HG03432 (cell line): Measurements from ENCODE around the gene ATP1A1.

Source experiments
- ATAC-seq: cut with Tn5 transposase; IDR thresholded peaks from one replicate; pipeline ENCODE4 v1.9.1; 2021; ENCODE audit warnings: mild to moderate bottlenecking, moderate library complexity; ENCODE audit not compliant: unreplicated experiment

The ATP1A1 gene

DNA sequence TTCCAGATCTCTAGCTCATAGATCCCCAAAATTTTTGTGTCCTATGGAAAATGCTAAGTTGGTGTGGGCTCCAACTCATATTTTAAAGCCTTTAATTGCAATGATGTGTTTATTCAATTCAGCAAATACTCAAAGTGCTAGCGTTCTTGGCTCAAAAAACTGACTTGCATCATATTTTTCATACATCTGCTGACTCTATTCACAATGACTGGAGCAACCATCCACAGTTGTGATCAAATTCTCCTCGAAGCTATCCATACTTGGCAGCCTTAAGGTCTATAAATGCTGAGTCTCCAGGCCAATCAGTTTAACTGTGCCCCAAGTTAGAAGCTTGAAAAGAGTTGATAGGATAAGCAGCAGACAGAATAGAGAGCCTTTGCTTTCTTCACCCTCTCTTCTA is 2.9 kb upstream of the ATP1A1 start:
- ATAC-seq: no peak

DNA sequence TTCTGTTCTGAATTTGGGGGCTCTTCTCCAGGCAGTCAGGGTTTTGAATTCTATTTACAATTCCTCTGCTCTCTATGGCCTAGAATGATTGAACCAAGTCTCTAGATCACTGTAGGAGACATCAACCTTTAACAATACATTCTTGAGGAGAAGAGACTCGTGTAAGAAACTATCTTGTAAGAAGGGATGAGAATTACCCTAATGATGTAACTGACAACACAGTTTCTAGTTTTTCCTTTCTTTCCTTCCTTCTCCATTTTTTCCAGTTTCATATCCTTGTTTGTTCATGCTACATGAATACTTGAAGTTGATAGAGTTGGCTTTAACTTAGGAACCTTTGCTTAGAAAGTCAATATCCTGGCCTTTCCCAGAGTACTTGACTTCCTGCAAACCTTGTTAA is 1.3 kb upstream of the ATP1A1 start:
- ATAC-seq: no peak

DNA sequence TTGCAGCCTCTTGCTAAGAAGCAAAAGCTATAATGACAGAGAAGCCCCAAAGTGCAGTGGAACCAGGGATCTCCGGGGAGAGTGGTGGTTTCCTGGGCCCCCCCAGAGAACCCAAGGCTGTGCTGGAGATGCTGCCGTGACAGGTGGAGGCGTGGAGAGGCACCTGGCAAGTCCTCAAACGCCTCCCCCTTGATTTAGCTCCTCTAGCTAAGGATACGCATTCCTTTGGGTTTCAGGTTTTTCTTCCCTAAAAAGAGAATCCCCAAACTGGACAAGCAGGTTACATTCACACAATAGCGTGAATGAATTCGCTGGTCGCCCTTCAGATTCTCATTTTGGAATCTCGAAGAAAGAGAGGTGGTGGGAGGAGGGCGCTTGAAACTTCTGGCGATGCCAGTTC is 853 bp upstream of the ATP1A1 start:
- no peak for ATAC-seq

GRCh38 chr1:116373431-116374352 is 648 bp downstream of the ATP1A1 start:
- peak; percentile 8 for ATAC-seq

DNA sequence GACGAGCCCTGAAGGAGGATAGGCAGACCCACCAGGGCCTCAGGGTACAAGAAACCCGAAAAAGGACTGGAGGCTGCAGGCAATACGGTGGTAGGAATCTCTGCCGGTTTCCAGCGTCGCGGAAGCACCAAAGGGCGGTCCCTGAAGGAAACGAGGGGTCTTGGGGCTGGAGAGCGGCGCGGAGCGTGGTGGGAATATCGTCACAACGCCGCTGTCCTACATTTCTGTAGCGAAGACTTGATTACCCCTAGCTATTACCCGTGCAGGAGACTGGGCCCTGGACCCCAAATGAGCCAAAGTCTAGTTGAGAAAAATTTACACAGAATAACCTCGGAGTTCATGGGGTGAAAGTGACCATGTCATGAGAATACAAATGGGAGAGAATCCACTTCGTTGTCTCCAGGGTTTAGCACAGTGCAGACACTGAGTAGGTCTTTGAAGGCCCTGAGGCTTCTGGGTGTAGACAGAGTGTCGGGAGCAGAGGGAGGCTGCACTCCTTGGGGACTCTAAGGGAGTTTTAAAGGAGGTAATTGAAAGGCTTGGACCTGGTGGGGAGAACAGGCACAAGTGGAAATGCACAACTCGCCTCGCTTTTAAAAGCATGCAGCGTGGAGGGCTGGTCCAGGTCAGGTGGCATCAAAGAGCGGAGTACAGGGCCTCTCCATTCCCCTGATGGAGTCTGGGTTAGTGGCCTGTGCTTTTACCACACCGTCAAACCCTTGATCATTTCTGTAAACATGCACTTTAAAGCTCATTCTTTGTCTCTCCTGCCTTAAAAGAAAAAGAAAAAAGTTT is 1.5 kb downstream of the ATP1A1 start:
- ATAC-seq: no peak

GRCh38 chr1:116375148-116375886 is 2.3 kb downstream of the ATP1A1 start:
- ATAC-seq: no peak

- no peak for ATAC-seq
Measured at GRCh38 chr1:116375887-116376728, 3.1 kb downstream of the ATP1A1 start.

DNA sequence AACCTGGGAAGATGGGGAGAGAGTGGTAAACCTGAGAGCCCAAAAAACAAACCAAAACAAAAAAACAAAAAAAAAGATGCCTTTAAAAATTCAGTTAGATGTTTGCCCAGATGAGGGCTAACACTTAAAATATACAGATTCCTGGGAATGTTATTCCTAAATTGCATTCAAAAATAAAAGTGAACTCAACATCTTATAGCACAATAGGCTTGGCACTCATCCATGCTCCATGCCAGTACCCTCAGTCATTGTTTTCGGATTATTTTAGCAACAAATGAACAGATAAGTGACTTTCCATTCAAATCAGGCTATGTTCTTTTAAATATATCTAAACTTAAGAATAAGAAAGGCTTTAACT is 3.7 kb downstream of the ATP1A1 start:
- ATAC-seq: no peak

DNA sequence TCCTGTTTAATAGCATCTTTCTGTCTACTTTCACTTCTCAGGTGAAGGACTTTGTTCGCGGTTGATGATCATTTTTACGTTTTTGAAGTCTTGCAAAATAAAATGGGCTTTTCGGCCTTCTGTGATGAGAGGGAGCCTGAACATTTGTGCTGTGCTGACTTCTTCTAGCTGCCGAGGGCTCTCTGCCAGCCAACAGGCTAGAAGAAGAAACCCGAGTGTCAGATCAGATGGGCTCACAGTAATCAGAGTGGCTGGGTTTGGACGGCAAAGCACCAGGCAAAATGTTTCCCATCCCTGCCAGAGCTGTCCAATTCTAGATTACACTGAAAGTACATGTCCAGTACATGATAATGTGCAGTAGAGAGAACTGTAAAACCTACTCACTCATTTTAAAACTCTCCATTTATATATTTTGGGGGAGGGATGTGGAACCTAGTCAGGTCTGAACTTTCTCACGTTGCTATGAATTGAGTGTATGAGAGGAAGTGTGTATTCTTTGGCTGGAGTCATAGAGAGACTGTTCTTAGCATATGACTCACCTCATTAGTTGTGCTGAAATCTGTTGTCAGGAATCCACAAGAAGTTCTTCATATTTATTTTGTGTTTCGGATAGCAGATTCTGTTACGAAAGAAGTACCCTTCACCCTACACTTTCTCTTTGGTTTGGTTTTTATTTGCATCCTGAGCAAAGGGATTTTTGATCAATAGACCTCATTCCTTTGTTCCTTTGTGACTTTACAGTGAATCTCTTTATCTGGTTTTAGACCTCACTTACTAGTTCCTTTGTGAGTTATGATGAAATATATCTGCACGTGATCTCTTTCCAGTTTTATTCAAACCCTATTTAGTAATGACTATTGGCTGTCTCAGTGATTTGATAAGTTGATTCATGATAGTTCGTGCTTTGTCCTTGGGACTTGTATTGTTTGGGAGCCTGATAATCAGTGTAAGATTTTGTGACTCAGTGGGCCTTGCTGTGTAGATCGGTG is 4.8 kb downstream of the ATP1A1 start:
- peak; percentile 71 for ATAC-seq

GRCh38 chr1:116379057-116379630 is 6.1 kb downstream of the ATP1A1 start:
- ATAC-seq: no peak

DNA sequence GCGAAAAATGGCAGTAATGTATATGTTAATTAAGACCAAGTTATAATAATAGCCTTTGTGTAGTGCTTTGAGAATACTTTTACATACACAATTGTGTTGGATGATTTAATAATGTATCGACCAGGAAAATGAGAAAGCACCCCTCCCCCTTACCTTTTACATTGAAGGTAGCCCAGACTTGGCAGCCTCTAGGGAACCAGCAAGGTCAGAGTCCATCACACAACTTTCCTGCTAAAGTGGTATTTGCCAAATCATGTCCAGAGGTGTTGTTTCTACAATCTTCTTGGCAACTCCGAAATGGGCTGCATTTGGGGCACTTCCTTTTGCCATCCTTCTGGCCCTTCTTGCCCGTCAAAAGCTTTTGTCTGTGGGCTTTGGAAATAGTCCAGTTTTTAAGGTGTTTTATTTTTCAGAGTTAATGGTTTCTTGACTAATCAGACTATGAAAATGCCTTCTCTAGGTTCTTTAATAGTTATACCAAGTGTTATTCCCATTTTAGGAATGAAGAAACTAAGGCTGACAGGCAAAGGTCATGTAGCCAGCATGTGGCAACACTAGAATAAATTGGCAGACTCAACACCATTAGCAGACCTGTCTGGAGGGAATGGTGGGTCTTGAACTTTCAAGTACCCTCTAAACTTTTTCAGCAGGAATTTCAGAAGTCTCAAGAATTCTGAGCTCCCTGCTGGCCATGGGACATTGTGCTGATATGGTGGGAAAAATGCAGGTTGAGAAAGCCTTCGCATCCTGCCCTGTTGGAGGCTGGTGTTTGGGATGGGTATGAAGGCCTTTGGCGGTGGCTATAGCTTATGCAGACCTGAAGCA is 6.8 kb downstream of the ATP1A1 start:
- no peak for ATAC-seq

GRCh38 chr1:116380499-116381242 is 7.6 kb downstream of the ATP1A1 start:
- no peak for ATAC-seq

DNA sequence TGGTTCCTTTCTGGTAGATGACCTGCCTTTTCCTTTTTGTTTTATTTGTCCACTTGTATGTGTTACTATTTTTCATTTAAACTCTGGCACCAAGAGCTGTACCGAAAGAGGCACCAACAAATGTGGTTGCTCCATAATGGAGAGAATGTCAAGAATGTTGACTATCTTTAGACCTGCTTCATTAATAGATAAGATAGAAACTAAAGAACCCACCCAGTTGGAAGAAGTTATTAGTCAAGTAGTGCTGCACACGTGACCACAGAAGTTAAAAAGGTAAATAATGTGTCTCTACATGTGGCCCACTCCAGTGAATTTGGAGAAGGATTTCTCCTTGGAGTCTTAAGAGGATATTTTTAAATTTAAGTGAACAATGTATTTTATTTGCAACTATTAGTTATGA is 9.3 kb downstream of the ATP1A1 start:
- no peak for ATAC-seq

DNA sequence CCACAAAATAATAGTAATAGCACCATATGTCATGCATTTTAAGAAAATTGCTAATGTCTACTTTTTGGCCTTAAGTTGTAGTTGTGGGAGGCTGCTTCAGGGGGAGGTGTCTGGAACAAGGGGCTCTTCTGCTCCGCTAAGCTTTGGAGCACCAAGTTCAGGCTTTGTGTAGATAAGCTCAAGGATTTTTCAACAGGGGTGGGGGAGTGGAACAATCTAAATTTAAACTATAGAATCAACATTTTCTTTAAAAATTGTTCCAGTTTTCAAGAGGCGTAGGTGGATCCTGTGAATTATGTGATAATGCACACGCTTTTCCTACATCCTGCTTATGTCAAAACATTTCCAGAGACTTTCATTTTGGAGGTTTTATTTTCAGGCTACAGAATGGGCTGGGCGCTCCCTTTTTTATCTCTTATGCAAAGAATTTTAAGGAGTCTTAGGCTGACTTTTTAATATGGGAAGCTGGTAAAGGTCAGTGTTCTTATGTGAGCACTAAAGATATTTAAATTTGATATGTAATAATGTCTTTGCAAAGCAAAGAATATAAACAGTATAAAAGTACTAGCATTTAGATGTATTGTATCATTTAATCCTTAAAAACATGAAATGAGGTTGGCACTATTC is 9.9 kb downstream of the ATP1A1 start:
- ATAC-seq: no peak

GRCh38 chr1:116386042-116386441 is 13.0 kb downstream of the ATP1A1 start:
- ATAC-seq: no peak

- no peak for ATAC-seq
Measured at GRCh38 chr1:116387551-116387950, 14.5 kb downstream of the ATP1A1 start.

DNA sequence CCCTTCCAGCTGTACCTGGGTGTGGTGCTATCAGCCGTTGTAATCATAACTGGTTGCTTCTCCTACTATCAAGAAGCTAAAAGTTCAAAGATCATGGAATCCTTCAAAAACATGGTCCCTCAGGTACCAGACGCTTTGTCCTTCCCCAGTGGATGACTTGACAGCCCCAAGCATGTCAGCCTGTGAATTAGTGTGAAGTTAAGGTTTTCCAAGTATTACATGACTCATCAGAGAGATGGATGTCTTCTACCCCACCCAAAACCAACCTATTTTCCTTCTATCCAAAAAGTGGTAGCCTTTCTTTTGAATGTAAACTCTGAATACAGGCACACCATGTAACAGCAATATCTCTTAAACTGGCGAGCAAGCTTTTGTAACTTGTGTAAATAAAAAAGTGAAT is 15.1 kb downstream of the ATP1A1 start:
- no peak for ATAC-seq
